ENCODE measurements around the gene CRYBB3.
A peak's percentile ranks its signal among the peaks of the same experiment; 100 is the strongest.

DNA sequence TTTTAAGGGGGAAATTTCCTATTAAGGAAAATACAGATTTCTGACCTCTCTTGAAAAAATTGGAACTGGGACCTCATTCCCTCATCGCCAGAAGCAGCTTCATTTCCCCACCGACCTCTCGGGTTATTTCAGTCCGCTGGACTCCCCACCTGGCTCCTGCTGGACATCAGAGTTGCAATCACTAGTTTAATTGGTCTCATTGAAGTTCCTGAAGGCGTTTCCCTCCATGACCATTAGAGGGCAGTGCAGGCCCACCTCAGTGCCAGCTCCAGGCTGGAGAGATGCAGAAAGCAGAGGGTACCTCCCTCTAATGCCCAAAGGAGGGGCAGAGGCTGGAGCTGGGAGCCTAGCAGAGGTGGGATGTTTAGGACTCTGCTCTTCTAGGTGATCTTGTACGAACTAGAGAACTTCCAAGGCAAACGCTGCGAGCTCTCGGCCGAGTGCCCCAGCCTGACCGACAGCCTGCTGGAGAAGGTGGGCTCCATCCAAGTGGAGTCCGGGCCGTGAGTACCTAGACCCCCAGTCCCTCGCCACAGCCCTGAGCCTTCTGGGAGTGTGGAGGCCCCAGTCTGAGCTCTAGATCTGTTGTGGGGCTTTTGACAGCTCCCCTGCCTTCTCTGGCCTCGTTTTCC, 2.7 kb downstream of the CRYBB3 start:
- TF ChIP-seq, protein P1, sequence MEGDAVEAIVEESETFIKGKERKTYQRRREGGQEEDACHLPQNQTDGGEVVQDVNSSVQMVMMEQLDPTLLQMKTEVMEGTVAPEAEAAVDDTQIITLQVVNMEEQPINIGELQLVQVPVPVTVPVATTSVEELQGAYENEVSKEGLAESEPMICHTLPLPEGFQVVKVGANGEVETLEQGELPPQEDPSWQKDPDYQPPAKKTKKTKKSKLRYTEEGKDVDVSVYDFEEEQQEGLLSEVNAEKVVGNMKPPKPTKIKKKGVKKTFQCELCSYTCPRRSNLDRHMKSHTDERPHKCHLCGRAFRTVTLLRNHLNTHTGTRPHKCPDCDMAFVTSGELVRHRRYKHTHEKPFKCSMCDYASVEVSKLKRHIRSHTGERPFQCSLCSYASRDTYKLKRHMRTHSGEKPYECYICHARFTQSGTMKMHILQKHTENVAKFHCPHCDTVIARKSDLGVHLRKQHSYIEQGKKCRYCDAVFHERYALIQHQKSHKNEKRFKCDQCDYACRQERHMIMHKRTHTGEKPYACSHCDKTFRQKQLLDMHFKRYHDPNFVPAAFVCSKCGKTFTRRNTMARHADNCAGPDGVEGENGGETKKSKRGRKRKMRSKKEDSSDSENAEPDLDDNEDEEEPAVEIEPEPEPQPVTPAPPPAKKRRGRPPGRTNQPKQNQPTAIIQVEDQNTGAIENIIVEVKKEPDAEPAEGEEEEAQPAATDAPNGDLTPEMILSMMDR (optimal IDR thresholded peaks at IDR 0.05 in 1 of 3, IDR thresholded peaks at IDR 0.05 in 1 of 3, conservative IDR thresholded peaks at IDR 0.05 in 1 of 3; ENCODE audit: extremely low read depth in 1 of 3, insufficient read depth in 2 of 3, low read length in 3 of 3), result peak; percentile 84 to 87 (median 87)
- TF ChIP-seq EZH2 (IDR thresholded peaks at IDR 0.05; ENCODE audit: low read length), result no peak
